BJ (cell line): Measurements from ENCODE around the gene TMEM132E. TPM values are rescaled to one million over a fixed set of nuclear protein-coding genes. Genes with fewer than 3 reads are reported as not detected.

ENCODE experiments used
- CTCF ChIA-PET: fragments of 350-600 bp; formaldehyde crosslinking; extraction: SDS; loops from one replicate; lab custom pipeline; 2021; ENCODE audit warnings: antibody characterized with exemption, inconsistent platforms; lab: Yijun Ruan, JAX
- POLR2A ChIA-PET: fragments of 300-600 bp; sonication (Branson Sonifier 250); formaldehyde crosslinking; extraction: SDS; loops from one replicate; lab custom pipeline; 2021; ENCODE audit warnings: antibody characterized with exemption; lab: Charles Lee
- DNase-seq: peaks from one replicate; pipeline ENCODE4 v3.0.0-alpha.2; 2011; ENCODE audit warnings: low read depth
- H3K27me3 ChIP-seq: 2 replicates; pipeline ENCODE4 v1.6.0; 2011; ENCODE audit warnings: low read length; ENCODE audit not compliant: control insufficient read depth, insufficient read depth
- H3K36me3 ChIP-seq: 2 replicates; pipeline ENCODE4 v1.5.1; 2011; ENCODE audit warnings: low read length; ENCODE audit not compliant: control insufficient read depth, insufficient read depth
- H3K4me3 ChIP-seq: 2 replicates; pipeline ENCODE4 v1.5.1; 2011; ENCODE audit warnings: low read depth, mild to moderate bottlenecking, control low read depth, low read length
- CTCF ChIP-seq: IDR thresholded peaks from 2 replicates; pipeline ENCODE4 v1.5.1; 2011; ENCODE audit warnings: low read depth, mild to moderate bottlenecking, control low read depth, inconsistent platforms, low read length, moderate library complexity; ENCODE audit not compliant: insufficient read depth
- polyA plus RNA-seq: library from polyadenylated mRNA; depleted of rRNA; stranded (reverse); fragments of >200 nt; gene quantifications from 2 replicates; pipeline ENCODE4 v1.2.3, GENCODE V29; 2011

TMEM132E gene
- polyA plus RNA-seq, 1 experiment: not detected

DNA sequence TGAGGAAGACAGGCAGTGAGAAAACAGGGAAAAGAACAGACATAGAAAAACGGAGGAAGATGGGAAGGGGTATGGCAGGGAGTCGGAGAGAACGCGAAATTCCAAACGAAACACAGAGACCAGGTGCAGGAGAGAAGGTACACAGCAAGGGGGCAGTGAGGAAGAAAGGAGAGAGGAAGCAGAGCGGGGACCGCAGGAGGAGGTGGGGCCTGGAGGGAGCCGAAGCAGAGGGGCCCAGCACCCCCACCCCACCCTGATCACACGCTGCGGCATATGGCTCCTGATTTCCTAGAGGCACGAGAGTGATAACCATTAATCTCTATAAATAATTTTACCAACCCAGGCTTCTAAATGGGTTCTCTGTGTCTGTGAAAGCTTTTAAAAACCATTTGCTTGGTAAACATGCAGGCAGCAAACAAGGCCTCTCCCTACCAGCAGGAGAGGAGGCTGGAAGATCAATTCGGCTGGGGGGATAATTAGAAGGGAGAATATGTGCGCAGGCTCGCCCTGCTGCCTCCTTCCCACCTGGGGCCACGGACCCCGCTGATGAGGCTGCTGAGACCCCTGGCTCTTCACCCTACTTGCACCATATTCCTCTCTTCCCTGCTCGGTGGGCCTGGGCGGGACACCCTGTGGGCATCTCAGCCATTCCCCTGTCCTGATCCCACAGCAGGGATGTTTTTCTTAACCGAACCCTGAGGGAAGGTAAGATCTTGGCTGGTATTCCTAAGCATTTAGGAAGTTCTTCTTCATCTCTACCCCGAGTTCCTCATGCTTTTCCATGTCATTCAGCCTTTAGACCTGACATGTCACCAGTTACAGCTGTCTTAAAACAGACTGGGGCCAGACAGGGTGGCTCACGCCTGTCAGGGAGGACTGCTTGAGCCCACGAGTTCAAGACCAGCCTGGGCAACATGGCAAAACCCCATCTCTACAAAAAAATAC is 86.7 kb downstream of the TMEM132E start:
- no peak for DNase-seq
- Histone ChIP-seq H3K27me3 (no peaks in the 10 kb centered on the region; the same call in 1 of the 2 replicates), H3K36me3 (no peaks in the 10 kb centered on the region), H3K4me3 (no peak overlapping the region)
- ChIA-PET CTCF (interaction anchor here (1.2 kb wide), 1 partner anchor 12 kb away, joined by 3 read pairs; no protein-coding TSS in a partner anchor), POLR2A (no interaction called here)
- no peak for TF ChIP-seq CTCF

DNA sequence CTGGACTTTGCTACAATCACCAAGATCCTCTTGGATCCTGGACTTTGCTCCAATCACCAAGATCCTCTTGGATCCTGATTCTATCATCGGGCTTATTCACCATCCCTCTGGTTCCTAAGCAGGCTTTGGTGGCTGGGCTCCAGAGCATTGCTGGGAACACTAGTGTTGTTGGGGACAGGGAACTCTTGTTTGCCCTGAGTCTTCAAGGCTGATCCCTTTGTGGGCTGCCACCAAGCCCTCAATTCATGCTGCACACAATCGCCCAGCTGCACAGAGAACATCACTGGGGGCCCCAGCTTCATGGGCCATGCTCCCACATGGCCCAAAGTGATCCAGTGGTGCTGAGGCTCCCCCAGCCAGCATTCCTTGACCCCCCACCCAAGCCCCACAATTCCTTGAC is 88.3 kb downstream of the TMEM132E start:
- Histone ChIP-seq H3K36me3 (no peaks in the 10 kb centered on the region), H3K27me3 (no peaks in the 10 kb centered on the region; the same call in 1 of the 2 replicates), H3K4me3 (no peak overlapping the region)
- no peak for DNase-seq
- ChIA-PET POLR2A (no interaction called here), CTCF (no interaction called here)
- no peak for TF ChIP-seq CTCF

DNA sequence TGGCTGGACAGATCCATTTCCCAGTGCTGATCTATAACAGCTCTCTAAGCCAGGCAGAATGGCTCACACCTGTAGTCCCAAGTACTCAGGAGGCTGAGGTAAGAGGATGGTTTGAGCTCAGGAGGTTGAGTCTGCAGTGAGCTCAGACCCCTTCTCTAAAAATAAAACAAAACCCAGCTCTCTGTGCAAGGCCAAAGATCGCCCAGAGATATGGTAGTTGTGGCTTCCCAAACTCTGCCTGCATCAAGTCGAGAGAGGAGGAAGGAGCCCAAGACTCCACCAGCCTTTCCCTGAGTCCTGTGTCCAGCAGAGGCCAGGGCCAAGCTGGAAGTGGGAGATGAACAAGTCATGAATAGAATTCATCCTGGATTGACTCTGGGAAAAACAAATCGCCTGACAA is 88.8 kb downstream of the TMEM132E start:
- no peak for TF ChIP-seq CTCF
- DNase-seq: no peak
- Histone ChIP-seq H3K4me3 (no peak overlapping the region), H3K36me3 (no peaks in the 10 kb centered on the region), H3K27me3 (no peaks in the 10 kb centered on the region; the same call in 1 of the 2 replicates)
- ChIA-PET POLR2A (no interaction called here), CTCF (no interaction called here)

GRCh38 chr17:34669511-34669910 is 90.1 kb downstream of the TMEM132E start:
- Histone ChIP-seq H3K36me3 (no peaks in the 10 kb centered on the region), H3K27me3 (no peaks in the 10 kb centered on the region; the same call in 1 of the 2 replicates), H3K4me3 (no peak overlapping the region)
- TF ChIP-seq CTCF: no peak
- ChIA-PET CTCF (no interaction called here), POLR2A (no interaction called here)
- no peak for DNase-seq

GRCh38 chr17:34670618-34671017 is 91.2 kb downstream of the TMEM132E start:
- H3K27me3 ChIP-seq: no peaks in the 10 kb centered on the region; the same call in 1 of the 2 replicates
- DNase-seq: no peak
- no peak for TF ChIP-seq CTCF
- no peak overlapping the region for H3K4me3 ChIP-seq
- POLR2A ChIA-PET: no interaction called here
- CTCF ChIA-PET: no interaction called here
- H3K36me3 ChIP-seq: no peaks in the 10 kb centered on the region
